ENCODE measurements around the gene WASL. TPM values are rescaled to one million over a fixed set of nuclear protein-coding genes. Genes with fewer than 3 reads are reported as not detected.
"Not testable (repeated sequence)": the region's sequence is repeated elsewhere in the genome, so short reads cannot be mapped to it uniquely, and the experiment has no call there.

WASL gene
- total and polyA plus RNA-seq, 2 of the 13 experiments (the other 11 are each of a cell fraction or from before 2014, with no cell fraction given), result 7.9 to 12.8 TPM

DNA sequence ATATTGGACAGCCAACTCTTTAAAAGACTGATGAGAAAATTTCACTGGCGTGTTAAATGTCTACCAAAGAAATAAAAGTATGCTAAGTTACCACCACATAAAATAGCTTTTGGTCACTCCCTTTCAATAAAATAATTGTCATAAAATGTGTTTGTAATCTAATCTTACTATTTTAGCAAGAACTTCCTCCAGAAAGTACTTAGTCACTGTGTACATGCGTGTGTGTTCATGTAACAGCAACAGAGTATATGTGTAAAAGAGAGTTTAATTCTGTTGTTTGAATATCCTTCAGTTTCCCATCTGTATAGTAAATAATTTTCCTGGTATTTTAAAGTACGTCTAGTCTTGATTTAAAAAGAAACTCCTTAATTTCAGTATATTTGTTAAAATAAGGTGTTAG lies 35.0 kb upstream of the WASL start:
- CTCF ChIA-PET (ENCODE audit: low intra/inter-chr PET ratio, low total read pairs), result no interaction called here
- Histone ChIP-seq H3K36me3 (replicated peaks in 1 of 2; ENCODE audit: control insufficient read depth in 1 of 2, insufficient read depth in 2 of 2, low read length in 2 of 2) (no peaks in the 10 kb centered on the region), H3K27me3 (ENCODE audit: control insufficient read depth in 1 of 2, insufficient read depth in 2 of 2, low read length in 2 of 2) (no peaks in the 10 kb centered on the region), H3K4me1 (ENCODE audit: insufficient read depth, low read length) (peaks cover 20% of the 10 kb centered on the region), H3K4me2 (ENCODE audit: low read depth, low read length) (no peak overlapping the region), H3K4me3 (replicated peaks in 1 of 3; ENCODE audit: insufficient read depth in 1 of 3, low read depth in 2 of 3, low read length in 3 of 3) (no peak overlapping the region), H2AFZ (ENCODE audit: low read length) (no peak overlapping the region), H4K20me1 (ENCODE audit: insufficient read depth, low read length) (no peaks in the 10 kb centered on the region), H3K79me2 (ENCODE audit: insufficient read depth, low read length) (no peaks in the 10 kb centered on the region), H3K9ac (ENCODE audit: insufficient read depth, low read depth, low read length) (no peak overlapping the region), H3K9me3 (ENCODE audit: low read length) (no peaks in the 10 kb centered on the region), H3K27ac (ENCODE audit: extremely low read length, insufficient read depth, low read length) (no peak overlapping the region)
- in situ Hi-C loops (cut with HindIII; ENCODE audit: extremely low pct_ligation_motif_present, low pct_unique_long_range_greater_than_20kb), result no loop called here
- no TSS peak for BruUV-seq (replicated peaks)
- no peak for ATAC-seq
- TF ChIP-seq, protein P1, sequence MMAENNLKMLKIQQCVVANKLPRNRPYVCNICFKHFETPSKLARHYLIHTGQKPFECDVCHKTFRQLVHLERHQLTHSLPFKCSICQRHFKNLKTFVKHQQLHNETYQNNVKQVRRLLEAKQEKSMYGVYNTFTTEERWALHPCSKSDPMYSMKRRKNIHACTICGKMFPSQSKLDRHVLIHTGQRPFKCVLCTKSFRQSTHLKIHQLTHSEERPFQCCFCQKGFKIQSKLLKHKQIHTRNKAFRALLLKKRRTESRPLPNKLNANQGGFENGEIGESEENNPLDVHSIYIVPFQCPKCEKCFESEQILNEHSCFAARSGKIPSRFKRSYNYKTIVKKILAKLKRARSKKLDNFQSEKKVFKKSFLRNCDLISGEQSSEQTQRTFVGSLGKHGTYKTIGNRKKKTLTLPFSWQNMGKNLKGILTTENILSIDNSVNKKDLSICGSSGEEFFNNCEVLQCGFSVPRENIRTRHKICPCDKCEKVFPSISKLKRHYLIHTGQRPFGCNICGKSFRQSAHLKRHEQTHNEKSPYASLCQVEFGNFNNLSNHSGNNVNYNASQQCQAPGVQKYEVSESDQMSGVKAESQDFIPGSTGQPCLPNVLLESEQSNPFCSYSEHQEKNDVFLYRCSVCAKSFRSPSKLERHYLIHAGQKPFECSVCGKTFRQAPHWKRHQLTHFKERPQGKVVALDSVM (CRISPR knock-in tag; IDR thresholded peaks at IDR 0.05), result no peak
- TF ChIP-seq, protein P2, sequence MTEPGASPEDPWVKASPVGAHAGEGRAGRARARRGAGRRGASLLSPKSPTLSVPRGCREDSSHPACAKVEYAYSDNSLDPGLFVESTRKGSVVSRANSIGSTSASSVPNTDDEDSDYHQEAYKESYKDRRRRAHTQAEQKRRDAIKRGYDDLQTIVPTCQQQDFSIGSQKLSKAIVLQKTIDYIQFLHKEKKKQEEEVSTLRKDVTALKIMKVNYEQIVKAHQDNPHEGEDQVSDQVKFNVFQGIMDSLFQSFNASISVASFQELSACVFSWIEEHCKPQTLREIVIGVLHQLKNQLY (CRISPR knock-in tag; IDR thresholded peaks at IDR 0.05), result no peak
- POLR2A ChIA-PET, result no interaction called here
- FAIRE-seq, result no peak
- DNase-seq (ENCODE audit: low spot score), result no peak
- intact Hi-C loops (cut with micrococcal nuclease; ENCODE audit: unreplicated experiment), result no loop called here
- 54% methylated on average over 3 of the region's 3 CpGs for WGBS (ENCODE audit: low lambda C conversion rate)

DNA sequence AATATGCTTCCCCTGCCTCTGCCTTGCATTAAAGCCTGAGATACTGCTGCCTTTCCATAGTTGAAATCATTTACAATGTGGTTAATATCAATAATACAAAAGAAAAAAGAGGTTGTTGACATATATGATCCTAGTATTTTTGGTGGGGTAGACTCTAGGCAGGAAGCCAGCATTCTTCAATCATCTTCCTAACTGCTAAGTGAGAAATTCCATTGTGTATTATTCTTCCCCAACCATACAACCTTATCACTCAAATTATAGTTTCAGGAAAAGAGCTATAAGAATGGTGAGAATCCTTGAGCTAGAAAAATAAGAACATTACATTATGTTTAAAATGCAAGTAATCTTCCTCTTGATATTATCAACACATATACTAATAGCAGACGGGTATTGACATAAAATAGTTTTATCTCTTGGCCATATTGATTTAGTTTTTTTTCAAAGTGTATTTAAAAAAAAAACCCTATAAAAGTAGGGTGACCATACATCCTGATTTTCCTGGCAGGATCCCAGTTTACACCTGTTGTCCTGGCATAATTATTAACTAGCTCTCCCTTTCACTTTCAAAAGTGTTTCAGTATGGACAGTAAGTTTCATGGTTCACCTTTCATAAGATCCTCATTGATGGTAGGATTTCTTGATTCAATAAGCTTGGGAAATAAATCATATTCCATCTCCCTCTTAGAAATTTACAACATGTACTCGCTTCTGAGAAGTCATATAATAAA lies 33.4 kb upstream of the WASL start:
- ATAC-seq, result no peak
- intact Hi-C loops (cut with micrococcal nuclease; ENCODE audit: unreplicated experiment), result no loop called here

DNA sequence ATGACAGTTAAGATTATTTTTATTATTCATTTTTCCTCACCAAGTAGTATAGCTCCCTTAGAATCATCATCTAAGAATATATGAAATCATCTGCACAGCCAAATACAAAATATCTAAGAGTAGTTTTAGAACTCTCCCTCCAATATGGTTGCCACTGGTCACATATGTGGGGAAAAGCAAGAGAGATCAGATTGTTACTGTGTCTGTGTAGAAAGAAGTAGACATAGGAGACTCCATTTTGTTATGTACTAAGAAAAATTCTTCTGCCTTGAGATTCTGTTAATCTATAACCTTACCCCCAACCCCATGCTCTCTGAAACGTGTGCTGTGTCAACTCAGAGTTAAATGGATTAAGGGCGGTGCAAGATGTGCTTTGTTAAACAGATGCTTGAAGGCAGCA lies 31.7 kb upstream of the WASL start:
- FAIRE-seq; CTCF ChIA-PET (ENCODE audit: low intra/inter-chr PET ratio, low total read pairs); ATAC-seq; H3K9me3 ChIP-seq (ENCODE audit: low read length); POLR2A ChIA-PET; in situ Hi-C loops (cut with HindIII; ENCODE audit: extremely low pct_ligation_motif_present, low pct_unique_long_range_greater_than_20kb); H3K4me3 ChIP-seq (replicated peaks in 1 of 3; ENCODE audit: insufficient read depth in 1 of 3, low read depth in 2 of 3, low read length in 3 of 3); BruUV-seq (replicated peaks); intact Hi-C loops (cut with micrococcal nuclease; ENCODE audit: unreplicated experiment); H4K20me1 ChIP-seq (ENCODE audit: insufficient read depth, low read length); H3K27ac ChIP-seq (ENCODE audit: extremely low read length, insufficient read depth, low read length); H2AFZ ChIP-seq (ENCODE audit: low read length); H3K9ac ChIP-seq (ENCODE audit: insufficient read depth, low read depth, low read length); H3K36me3 ChIP-seq (replicated peaks in 1 of 2; ENCODE audit: control insufficient read depth in 1 of 2, insufficient read depth in 2 of 2, low read length in 2 of 2); H3K79me2 ChIP-seq (ENCODE audit: insufficient read depth, low read length); H3K27me3 ChIP-seq (ENCODE audit: control insufficient read depth in 1 of 2, insufficient read depth in 2 of 2, low read length in 2 of 2); DNase-seq (ENCODE audit: low spot score): not testable (repeated sequence)
- WGBS (ENCODE audit: low lambda C conversion rate), result 0% methylated on average over 2 of the region's 2 CpGs
- Histone ChIP-seq H3K4me2 (ENCODE audit: low read depth, low read length) (peak overlapping the region; percentile 39; the same call in 1 of the 2 replicates), H3K4me1 (ENCODE audit: insufficient read depth, low read length) (peaks cover 20% of the 10 kb centered on the region)

More for the DNA sequence above, 33.4 kb upstream of the WASL start:
- Histone ChIP-seq H3K27me3 (ENCODE audit: control insufficient read depth in 1 of 2, insufficient read depth in 2 of 2, low read length in 2 of 2) (no peaks in the 10 kb centered on the region), H3K9ac (ENCODE audit: insufficient read depth, low read depth, low read length) (no peak overlapping the region), H4K20me1 (ENCODE audit: insufficient read depth, low read length) (no peaks in the 10 kb centered on the region), H3K4me3 (replicated peaks in 1 of 3; ENCODE audit: insufficient read depth in 1 of 3, low read depth in 2 of 3, low read length in 3 of 3) (no peak overlapping the region), H3K27ac (ENCODE audit: extremely low read length, insufficient read depth, low read length) (no peak overlapping the region), H3K4me2 (ENCODE audit: low read depth, low read length) (peak overlapping the region; percentile 30; the same call in 1 of the 2 replicates), H3K4me1 (ENCODE audit: insufficient read depth, low read length) (peaks cover 20% of the 10 kb centered on the region), H3K36me3 (replicated peaks in 1 of 2; ENCODE audit: control insufficient read depth in 1 of 2, insufficient read depth in 2 of 2, low read length in 2 of 2) (no peaks in the 10 kb centered on the region), H3K79me2 (ENCODE audit: insufficient read depth, low read length) (no peaks in the 10 kb centered on the region), H2AFZ (ENCODE audit: low read length) (no peak overlapping the region), H3K9me3 (ENCODE audit: low read length) (no peaks in the 10 kb centered on the region)
- TF ChIP-seq MXI1 (IDR thresholded peaks at IDR 0.05; ENCODE audit: borderline replicate concordance, low read depth, low read length), result no peak
- TF ChIP-seq ZSCAN29 (CRISPR knock-in tag; conservative IDR thresholded peaks at IDR 0.05), result no peak
- no peak for TF ChIP-seq HCFC1 (IDR thresholded peaks at IDR 0.05; ENCODE audit: low read depth, low read length)
- no peak for TF ChIP-seq THAP11 (CRISPR knock-in tag; IDR thresholded peaks at IDR 0.05)
- no peak for TF ChIP-seq JARID2 (CRISPR knock-in tag; IDR thresholded peaks at IDR 0.05; ENCODE audit: insufficient replicate concordance)
- TF ChIP-seq, protein P3, sequence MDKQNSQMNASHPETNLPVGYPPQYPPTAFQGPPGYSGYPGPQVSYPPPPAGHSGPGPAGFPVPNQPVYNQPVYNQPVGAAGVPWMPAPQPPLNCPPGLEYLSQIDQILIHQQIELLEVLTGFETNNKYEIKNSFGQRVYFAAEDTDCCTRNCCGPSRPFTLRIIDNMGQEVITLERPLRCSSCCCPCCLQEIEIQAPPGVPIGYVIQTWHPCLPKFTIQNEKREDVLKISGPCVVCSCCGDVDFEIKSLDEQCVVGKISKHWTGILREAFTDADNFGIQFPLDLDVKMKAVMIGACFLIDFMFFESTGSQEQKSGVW (CRISPR knock-in tag; IDR thresholded peaks at IDR 0.05; ENCODE audit: borderline replicate concordance), result no peak
- TF ChIP-seq ZNF430 (CRISPR knock-in tag; IDR thresholded peaks at IDR 0.05), result no peak
- TF ChIP-seq ZNF782 (CRISPR knock-in tag; IDR thresholded peaks at IDR 0.05; ENCODE audit: borderline replicate concordance), result no peak
- no peak for TF ChIP-seq ZNF615 (CRISPR knock-in tag; IDR thresholded peaks at IDR 0.05; ENCODE audit: borderline replicate concordance)
- no peak for TF ChIP-seq ZNF746 (CRISPR knock-in tag; IDR thresholded peaks at IDR 0.05)
- ChIA-PET POLR2A (interaction anchor here (1.0 kb wide), 1 partner anchor 33 kb away, joined by 5 read pairs; no protein-coding TSS in a partner anchor), CTCF (ENCODE audit: low intra/inter-chr PET ratio, low total read pairs) (no interaction called here)
- no TSS peak for BruUV-seq (replicated peaks)
- in situ Hi-C loops (cut with HindIII; ENCODE audit: extremely low pct_ligation_motif_present, low pct_unique_long_range_greater_than_20kb), result no loop called here
- 2% methylated on average over 2 of the region's 2 CpGs for WGBS (ENCODE audit: low lambda C conversion rate)
- FAIRE-seq (no peak), DNase-seq (ENCODE audit: low spot score) (no peak)
